NCI-H446 (cell line): ENCODE measurements around the gene CDC14A.

ENCODE experiments used
- DNase-seq, 2 experiments: peaks; one replicate each; lab custom pipeline; 2025; lab: John Stamatoyannopoulos, UW

CDC14A gene

DNA sequence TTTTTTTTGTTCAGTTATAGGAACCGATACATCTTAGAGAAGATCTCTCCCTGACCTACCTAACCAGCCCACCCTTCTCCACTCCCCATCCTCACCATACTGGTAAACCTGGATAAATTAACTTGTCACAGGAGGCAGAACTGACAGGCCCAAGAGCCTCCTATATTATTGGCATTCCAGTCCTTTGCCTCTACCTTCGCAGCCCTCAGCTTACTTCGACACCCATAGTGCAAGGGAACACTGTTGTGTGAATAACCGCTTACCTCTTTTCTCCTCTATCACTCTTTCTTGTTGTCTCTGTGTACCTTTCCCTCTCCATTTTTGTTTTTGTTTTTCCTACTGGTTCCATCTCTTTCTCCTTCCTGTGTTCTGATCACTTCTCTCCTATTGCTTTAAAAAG lies 58.7 kb downstream of the CDC14A start:
- DNase-seq = no peak

DNA sequence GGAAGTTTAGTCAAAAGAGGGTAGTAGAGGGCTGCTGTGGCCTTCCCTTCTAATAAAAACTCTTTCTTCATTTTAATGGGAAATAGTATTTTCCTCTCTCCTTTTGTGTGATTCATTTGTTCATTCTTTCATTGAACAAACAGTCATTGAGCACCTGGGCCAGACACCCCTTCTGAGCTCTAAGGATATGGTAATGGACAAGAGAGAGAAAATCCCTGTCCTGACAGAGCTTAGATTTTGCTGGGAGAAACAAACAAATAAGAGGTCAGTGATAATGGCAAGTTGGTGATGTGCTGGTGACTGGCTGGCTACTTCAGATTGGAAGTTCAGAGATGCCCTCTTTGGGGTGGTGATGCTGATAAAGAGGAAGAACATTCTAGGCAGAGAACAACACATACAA lies 59.3 kb downstream of the CDC14A start:
- DNase-seq = no peak

DNA sequence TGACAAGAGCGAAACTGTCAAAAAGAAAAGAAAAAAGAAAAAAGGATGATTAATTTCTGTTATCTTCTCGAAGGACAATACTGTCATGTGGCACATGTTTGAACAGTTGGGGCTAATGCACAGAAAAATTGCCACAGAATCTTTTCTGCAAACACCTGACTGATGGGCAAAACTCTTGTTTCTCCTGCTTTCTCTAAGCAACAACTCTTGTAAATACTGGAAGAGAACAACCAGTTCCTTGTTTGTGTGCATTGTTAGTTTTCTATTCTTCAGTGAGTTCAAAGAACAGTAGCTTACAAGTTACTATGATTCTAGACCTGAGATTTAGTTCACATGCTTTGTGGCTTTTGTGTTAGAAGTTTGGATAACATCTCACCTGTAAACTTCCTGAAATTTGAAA lies 60.7 kb downstream of the CDC14A start:
- no peak for DNase-seq

DNA sequence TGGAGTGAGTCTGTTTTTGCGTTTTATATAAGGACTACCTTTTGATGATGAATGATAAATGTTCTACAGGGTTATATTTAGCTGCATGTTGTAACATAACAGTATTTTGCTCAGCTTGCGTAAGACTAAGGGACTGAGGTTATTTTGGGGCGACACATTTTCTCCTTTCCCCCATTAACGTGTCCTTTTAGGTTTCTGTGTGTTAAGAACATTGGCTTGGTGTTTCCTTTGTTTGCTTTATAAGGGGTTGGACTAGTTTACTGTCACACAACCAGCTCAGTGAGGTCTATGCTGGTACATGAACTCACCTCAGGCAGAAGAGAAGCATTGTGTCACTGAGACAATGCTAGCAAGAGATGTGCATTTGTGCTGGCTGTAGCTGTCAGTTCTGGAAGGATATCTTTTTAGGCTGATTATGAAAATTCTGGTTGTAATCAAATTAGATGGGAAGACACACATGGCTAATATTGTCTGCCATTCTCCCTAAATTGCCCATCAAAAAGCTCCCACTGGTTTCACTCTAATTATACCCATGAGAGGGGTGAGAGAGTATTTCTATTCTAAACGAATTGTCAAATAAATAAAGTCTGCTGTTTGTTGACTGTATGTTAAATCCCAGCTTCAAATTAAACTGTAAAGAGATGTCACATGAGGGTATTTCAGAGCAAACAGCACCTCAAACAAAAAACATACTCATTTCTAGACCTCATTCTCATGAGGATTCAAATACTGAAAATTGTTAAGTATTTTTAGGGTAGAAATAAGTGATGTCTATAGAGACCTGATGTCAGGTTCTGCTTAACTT lies 62.6 kb downstream of the CDC14A start:
- no peak for DNase-seq

DNA sequence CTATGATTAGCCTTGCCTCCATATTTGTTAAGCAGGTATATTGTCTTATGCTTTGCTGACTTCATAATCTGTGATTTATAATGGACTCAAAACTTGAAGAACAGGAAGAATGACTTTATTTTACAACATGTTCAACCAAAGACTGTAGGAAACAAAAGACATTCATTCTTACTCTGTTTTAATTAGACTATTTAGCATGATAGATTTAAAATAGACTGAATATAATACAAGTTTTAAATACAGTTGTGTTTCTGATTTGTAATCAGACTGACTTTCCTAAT lies 63.1 kb downstream of the CDC14A start:
- DNase-seq = no peak

DNA sequence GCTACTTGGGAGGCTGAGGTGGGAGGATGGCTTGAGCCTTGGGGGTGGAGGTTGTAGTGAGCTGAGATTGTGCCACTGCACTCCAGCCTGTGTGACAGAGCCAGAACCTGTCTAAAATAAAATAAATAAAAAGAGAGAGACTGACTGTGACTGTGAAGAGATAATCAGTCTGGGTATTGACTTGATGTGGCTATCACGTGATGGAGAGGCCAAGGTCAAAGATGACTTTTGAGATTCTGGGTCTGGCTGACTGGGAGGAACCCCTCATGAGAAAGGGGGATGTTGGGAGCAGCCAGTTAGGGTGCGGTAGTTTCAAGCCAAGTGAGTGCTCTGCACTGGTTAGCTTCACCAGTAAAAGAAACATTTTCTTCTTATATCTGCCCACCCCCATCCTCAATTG lies 66.8 kb downstream of the CDC14A start:
- no peak for DNase-seq

DNA sequence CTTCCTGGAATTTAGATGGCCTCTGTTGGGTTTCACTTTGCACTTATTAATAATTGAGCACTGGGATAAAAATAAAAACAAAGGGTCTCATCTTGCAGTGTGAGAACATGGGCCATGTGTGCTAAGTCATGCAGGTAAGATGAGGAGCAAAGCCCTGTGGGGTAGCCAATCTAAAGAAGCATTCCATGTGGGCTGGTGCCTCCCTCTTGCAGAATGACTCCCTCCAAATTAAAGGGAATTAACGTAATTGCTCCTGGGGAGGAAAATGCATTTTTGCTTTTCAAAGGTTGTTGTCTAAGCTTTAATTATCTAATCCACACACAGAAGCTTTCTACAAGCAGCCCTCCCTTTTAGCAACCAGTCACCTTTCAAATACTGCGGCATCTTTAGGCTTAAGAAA lies 69.8 kb downstream of the CDC14A start:
- DNase-seq = no peak

DNA sequence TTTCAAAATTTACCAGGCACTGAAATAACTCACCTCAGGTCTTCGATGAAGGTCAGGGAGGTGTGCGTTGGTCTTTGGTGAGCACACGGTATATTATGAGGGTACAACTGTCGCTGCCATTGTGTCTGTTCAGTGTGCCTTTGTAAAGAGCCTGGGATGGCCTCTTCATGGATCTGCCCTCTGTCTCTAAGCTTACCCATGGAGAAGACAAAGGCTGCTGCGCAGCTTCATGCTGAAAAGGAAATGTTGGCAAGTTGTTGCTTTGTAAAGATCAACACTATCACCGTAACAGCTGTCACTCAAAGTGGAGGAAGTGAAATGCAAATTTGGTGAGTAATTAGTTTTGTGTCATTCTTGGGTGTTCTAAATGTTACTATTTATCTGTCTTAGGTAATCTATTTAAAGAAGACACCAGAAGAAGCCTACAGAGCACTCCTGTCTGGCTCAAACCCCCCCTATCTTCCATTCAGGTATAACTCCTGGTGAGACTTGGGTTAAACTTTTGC lies 71.6 kb downstream of the CDC14A start:
- DNase-seq = no peak

DNA sequence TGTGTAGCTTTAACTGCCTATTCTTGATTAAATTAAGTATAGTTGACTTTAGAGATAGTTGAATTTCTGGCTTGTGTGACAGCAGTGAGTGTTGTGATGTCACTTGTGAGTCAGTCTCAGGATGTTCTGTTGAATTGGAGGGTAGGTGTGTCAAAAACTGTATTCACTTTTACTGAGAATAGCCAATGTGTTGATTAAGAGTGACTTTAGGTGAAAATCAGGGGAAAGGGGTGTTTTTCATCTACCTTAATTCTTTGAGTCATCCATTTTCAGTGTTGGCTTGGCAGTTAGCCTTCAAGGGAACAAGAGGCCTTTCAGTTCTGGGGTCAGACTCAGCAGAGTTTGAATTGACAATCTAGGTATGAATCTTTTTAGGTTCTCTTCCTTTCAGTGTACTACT lies 75.9 kb downstream of the CDC14A start:
- no peak for DNase-seq

DNA sequence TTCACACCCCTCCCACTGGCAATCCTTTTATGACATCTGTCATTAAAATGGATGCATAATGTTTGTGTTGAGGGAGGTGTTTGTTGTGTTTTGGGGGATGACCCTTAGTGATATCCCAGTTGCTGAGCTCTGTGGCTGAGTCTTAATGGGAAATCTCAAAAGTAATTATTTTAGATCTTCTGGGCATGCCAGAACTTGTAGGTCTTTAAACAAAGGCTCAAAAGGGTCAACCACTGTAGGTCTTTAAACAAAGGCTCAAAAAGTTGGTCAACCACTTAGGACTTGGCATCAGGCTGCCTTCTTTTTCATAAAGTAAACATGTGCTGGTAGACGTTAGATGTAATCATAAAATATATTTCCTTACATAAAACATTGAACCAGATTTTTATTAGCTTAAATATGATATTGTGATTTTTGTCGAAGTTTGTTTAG lies 78.0 kb downstream of the CDC14A start:
- no peak for DNase-seq

DNA sequence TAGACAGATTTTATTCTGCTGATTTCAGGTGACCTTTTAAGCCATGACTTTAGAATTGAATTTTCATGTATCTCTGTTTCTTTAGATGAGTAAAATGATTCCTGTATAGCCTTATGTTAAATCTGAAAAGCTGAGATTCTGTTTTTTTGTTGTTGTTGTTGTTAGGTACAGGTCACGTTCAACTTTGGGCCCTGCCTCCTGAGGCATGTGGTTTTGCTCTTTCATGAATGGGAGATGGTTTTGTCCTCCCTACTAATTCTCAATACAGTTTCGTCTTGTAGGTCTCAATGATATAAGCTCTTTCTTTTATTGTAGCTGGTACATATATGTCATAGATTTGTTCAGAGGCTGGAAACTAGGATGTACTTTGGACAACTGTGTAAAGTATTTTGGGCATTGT lies 79.6 kb downstream of the CDC14A start:
- DNase-seq = no peak

DNA sequence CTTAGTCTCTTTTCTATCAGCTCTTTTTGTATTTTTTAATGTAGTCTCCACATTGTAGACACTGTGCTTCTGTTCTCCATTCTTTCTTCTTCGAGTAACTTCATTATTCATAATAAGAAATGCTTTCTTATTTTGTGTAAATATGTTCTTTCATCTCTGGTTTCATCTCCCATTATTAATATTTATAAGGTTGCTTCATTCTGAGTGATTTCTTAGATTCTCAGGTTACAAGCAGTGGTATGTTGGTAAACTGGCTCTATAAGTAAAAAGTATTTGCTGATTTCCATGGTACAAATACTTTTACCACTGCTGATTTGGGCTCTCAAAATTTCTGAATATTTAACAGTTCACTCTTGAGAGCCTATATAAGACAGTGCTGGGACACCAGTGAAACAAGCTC lies 81.3 kb downstream of the CDC14A start:
- DNase-seq = no peak

DNA sequence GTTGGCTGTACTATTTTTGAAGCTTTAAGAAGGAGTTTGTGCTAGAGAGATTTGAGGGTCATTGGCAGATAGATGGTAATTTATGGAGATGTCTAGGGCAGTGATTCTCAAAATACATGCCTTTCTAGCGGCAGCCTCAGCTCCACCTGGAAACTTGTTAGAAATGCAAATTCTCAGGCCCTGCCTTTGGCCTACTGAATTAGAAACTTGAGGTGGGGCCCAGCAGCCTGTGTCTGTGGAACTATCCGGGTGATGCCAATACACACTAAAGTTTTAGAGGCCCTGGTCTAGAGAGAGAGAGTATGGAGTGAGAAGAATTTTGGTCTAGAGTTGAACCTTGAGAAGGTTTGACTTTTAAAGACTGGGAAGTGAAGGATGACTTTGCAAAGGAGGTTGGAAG lies 82.5 kb downstream of the CDC14A start:
- no peak for DNase-seq

DNA sequence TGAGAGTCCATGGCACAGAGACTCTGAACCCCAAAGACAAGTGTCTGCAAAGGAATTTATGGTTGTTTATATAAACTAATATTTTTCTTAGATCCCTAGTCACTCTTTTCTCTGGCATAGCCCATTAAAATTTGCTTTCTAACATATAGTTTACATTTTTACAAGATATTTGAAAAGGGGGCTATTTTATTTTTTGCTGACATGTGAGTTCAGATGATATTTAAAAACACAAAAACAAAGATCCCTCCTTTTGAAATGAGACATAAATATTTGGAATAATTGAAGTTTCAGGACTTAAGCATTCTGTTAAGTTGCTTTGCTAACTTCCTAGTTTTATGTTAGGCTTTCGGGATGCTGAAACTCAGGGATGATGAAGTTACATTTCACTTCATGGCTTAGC lies 86.1 kb downstream of the CDC14A start:
- no peak for DNase-seq

DNA sequence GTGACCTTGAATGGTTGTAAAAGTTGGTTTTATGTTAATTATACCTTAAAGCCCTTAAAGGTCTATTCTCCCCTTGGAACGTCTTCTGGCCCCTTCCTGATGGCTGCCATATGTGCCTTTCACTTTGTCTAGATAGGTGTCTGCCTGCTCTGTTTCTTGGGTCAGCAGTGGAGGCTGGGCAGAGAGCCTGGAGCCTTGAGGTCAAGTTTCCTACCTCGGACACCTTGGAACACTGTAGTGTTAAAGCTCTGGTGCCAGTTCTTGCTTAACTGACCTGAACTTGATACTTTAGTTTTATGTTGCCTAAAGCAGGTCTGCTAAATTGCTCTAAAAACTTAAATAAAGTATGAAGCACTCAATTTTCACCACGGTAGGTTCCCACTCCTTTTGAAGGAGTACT lies 86.5 kb downstream of the CDC14A start:
- DNase-seq = no peak

DNA sequence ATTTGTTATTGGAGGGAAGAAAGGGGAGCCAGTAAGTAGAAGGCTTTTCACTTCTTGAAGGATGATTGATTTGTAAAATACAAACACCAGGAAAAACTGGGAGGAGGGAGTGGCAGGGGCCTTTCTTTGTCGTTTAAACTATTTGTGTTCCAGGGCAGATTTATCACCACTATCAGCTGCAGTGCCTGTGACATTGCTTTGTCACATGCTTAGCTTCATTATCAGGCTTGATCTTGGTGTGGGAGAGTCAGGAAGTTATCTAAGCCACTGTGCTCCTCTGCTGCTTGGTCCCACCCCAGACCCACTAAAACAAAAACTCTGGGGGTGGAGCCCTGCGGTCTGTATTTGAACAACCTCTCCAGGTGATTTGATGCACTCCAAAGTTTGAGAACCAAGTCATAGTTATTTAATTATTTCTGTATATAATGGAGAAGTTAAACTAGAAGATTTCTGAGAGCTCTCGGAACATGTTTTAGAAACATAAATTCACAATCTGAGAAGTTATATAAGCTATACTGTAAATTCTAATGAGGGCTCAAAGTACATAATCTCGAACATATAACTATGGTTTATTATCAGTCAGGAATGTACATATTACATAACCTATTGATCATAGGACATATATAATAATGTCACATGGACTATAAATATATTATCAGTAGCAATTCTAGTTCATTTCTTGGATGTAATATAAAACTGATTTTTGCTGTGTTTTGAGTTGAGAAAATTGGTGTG lies 87.9 kb downstream of the CDC14A start:
- DNase-seq = no peak

DNA sequence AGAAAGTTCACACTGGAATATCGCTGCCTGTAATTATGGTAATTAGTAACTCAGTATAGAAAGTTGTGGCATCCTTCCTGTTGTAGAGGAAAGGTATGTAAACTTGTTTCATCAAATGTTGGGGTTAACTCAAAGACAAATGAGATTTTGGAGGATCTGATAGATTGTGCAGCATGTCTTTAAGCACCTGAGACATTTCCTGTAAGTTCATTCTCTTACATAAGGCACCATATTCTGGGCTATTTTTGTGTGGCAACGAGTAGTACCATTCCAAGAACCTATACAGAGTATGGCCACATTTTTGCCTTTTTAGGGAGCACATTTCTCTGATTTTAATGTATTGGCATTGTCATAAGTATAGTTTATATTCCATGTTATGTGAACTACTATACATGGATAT lies 88.8 kb downstream of the CDC14A start:
- no peak for DNase-seq

DNA sequence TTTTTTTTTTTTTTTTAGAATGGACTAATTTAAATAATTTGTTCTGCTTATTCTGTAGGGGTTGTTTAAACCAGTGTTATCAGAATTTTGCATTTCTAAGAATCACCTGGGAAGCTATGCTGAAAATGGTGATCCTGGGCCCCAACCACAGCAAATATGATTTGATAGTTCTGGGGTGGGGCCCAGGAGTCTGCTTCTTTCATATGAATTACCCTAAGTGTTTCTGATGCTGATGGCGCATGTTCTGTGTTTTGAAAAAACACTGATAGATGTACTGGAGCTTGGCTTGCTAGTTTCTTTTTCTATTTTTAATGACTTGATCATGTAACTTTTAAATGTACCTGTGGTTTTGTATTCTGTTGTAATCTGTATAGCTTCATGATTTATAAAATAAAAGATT lies 89.3 kb downstream of the CDC14A start:
- no peak for DNase-seq

DNA sequence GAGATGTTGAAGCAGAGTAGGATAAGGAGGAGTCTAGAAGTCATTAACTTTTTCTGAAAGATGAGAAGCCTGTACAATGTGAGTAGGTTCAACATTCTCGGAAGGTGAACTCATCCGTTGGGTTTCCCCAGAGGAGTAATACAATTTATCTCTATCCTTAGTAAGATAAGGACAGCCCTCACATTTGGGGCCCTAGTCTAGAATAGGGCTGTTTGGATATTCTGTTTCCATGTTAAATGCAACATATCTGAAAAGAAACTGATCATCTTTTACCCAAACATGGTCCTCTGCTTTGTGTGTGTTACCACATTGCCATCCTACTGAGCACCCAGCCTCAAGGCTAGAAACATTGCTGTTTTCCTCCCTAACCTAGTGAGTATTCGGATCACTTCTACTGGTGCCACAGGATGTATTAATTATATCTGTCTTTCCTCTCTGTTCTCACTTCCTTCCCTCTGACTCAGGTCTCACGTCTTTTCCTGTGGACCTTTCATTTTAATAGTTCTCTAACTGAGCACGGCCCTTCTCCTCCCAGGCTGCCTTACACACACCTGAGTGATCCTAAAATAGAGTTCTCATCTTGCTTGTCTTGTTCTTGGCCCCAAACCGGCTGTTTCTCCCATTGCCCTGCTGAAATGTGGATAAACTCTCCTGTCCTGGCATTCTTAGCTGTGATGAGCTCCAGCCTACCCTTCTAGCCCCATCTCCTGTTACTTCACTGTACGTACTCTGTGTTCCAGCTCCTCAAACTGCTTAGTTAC lies 91.7 kb downstream of the CDC14A start:
- no peak for DNase-seq

DNA sequence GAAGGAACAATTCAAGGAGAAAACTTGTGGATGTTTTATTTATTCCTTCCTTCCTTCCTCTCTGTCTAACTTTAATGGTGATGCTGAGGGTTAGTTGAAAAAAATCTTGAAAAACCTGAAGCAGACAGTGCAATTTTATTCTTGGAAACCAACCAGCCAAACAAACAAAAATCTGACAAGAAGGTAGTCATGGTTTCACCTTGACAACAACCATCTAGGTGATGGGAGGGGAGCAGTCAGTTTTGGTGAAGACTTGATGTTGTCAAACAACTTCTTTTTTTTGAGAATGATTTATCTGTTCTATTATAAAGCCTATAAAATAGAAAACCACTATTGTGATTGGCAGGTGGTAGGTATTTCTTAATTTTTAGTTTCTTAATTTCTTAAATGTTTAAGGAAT lies 93.3 kb downstream of the CDC14A start:
- DNase-seq = no peak

DNA sequence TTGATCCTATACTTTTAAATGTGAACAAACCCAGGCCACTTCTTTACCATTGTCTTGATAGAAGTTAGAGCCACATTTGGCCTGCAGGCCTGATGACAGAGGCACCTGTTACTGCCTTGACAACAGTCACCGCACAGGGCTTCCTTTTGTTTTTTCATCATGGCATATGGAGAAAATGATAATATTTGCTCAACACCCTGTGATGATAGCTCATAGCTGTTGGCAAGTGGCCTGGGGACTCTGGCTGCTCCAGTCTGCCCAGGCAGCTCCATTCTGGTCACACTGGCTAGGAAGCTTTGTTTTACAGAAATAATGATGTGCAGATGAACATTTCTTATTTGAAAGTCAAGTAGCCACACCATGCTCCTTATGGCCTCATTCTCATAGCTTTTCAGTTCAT lies 96.1 kb downstream of the CDC14A start:
- peak in 1 of 2 experiments; percentile 35 for DNase-seq

DNA sequence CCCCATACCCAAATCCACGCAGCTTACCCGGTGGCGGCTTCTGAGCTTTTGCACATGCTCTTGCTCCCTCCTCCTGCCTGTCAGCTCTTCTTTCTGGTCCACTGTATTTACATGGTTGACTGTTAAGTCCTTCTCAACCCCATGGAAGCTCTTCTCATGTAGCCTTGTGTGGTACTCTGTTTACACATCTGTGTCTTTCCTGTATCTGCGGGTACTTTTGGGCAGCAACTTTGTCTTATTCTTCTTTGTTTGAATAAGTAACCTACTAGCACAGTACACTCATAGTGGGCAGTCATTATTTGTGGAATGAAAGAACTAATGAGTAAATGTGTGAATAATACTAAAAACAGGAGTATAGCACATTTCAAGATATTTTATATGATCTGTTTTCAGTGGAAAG lies 97.2 kb downstream of the CDC14A start:
- no peak for DNase-seq

DNA sequence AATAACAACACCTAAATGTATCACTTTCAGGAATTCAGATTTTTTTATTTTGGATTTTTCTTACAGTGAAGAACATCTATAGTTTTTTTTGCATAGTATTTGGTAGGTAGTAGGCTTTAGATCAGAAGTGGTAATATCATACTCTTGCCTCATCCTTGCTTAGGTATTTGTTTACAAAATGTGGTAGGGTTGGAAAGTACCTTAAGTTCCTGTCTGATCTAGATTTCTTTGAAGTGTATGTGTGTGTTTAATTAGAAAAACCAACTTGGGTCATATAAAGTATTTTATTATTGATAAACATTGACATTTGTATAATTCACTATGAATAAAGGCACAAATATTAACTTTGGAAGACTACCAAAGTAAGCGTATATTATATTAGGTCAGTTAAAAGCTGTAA lies 100.3 kb downstream of the CDC14A start:
- DNase-seq = no peak
